Endothelial cell of umbilical vein (primary cell): ENCODE measurements around the gene GATA3. TPM values are rescaled to one million over a fixed set of nuclear protein-coding genes. Genes with fewer than 3 reads are reported as not detected.

Experiments
- BruUV-seq: library from RNA; stranded (reverse); fragments of 400-500 nt; replicated peaks from 2 replicates; lab custom pipeline; 2021; lab: Mats Ljungman, UMichigan
- CTCF ChIA-PET: fragments of 300-600, 350-600 bp; sonication (Branson Sonifier 250); formaldehyde crosslinking; loops from one replicate; lab custom pipeline; 2021; ENCODE audit warnings: antibody characterized with exemption, inconsistent platforms; lab: Charles Lee
- POLR2A ChIA-PET: fragments of 300-600, 350-600 bp; sonication (Branson Sonifier 250); formaldehyde crosslinking; loops from one replicate; lab custom pipeline; 2021; ENCODE audit warnings: antibody characterized with exemption, inconsistent platforms; lab: Charles Lee
- DNase-seq: peaks from one replicate; pipeline ENCODE4 v3.0.0-alpha.2; 2011; ENCODE audit warnings: low read depth, low spot score
- FAIRE-seq: peaks from 2 replicates; lab custom pipeline; 2011; peaks lifted over from hg19 to GRCh38; lab: Jason Lieb, UNC
- H2AFZ ChIP-seq: 2 replicates; pipeline ENCODE4 v1.6.0; 2012; ENCODE audit warnings: low read depth, low read length, control low read depth, inconsistent platforms
- H3K27ac ChIP-seq: 2 replicates; pipeline ENCODE4 v1.5.1; 2011; ENCODE audit warnings: low read depth, mild to moderate bottlenecking, control low read depth, low read length, moderate library complexity; ENCODE audit not compliant: insufficient read depth
- H3K27me3 ChIP-seq, 2 experiments: 2 replicates each; pipeline versions ENCODE4 v1.6.0 to v1.6.1; 2011; ENCODE audit warnings: low read length in 2 of 2, mixed read lengths in 1 of 2; ENCODE audit not compliant: control insufficient read depth in 2 of 2, insufficient read depth in 2 of 2
- H3K36me3 ChIP-seq, 2 experiments: 2 replicates in 1 of 2; 3 replicates in 1 of 2; pipeline ENCODE4 v1.5.1; 2011; ENCODE audit warnings: low read length in 2 of 2, mild to moderate bottlenecking in 1 of 2, moderate library complexity in 1 of 2; ENCODE audit not compliant: control insufficient read depth in 2 of 2, insufficient read depth in 2 of 2; ENCODE audit errors: extremely low read depth in 1 of 2
- H3K4me1 ChIP-seq: 3 replicates; pipeline ENCODE4 v1.5.1; 2011; ENCODE audit warnings: mild to moderate bottlenecking, low read length; ENCODE audit not compliant: control insufficient read depth, insufficient read depth; ENCODE audit errors: extremely low read depth
- H3K4me2 ChIP-seq: 2 replicates; pipeline ENCODE4 v1.6.1; 2011; ENCODE audit warnings: low read length, control low read depth, mixed read lengths; ENCODE audit not compliant: insufficient read depth
- H3K4me3 ChIP-seq, 3 experiments: fragments of 200-600 bp in 1 of 3; sonication (generic), shearing (Covaris generic) in 1 of 3; replicated peaks in 1 of 3; 2 replicates each; pipeline ENCODE4 v1.5.1; 2011 to 2016; ENCODE audit warnings: control low read depth in 3 of 3, low read length in 3 of 3, mild to moderate bottlenecking in 2 of 3, inconsistent platforms in 1 of 3, low read depth in 1 of 3, moderate library complexity in 1 of 3; ENCODE audit not compliant: insufficient read depth in 1 of 3
- H3K79me2 ChIP-seq: 2 replicates; pipeline ENCODE4 v1.6.0; 2012; ENCODE audit warnings: low read length, inconsistent platforms; ENCODE audit not compliant: control insufficient read depth, insufficient read depth
- H3K9ac ChIP-seq: replicated peaks from 2 replicates; pipeline ENCODE3; 2011; ENCODE audit warnings: low read length, control low read depth; ENCODE audit not compliant: insufficient read depth; ENCODE audit errors: extremely low read depth
- H3K9me1 ChIP-seq: replicated peaks from 3 replicates; pipeline ENCODE4 v1.6.0; 2011; ENCODE audit warnings: mild to moderate bottlenecking, low read length; ENCODE audit not compliant: control insufficient read depth, insufficient read depth; ENCODE audit errors: extremely low read depth
- H3K9me3 ChIP-seq: replicated peaks from 2 replicates; pipeline ENCODE4 v1.5.1; 2012; ENCODE audit warnings: low read length, inconsistent platforms; ENCODE audit not compliant: control insufficient read depth, insufficient read depth
- H4K20me1 ChIP-seq: replicated peaks from 2 replicates; pipeline ENCODE3; 2011; ENCODE audit warnings: mild to moderate bottlenecking, low read length; ENCODE audit not compliant: control insufficient read depth, insufficient read depth; ENCODE audit errors: extremely low read depth
- CTCF ChIP-seq, 2 donors: IDR thresholded peaks; 1 replicate in 1 of 2; 2 replicates in 1 of 2; pipeline ENCODE4 v1.5.1; 2011; ENCODE audit warnings: low read length in 2 of 2, mild to moderate bottlenecking in 2 of 2, moderate library complexity in 2 of 2, control low read depth in 1 of 2, inconsistent platforms in 1 of 2, low read depth in 1 of 2; ENCODE audit not compliant: insufficient read depth in 1 of 2; ENCODE audit errors: extremely low read depth in 1 of 2
- EZH2 ChIP-seq: IDR thresholded peaks from 2 replicates; pipeline ENCODE4 v1.6.1; 2012; ENCODE audit warnings: borderline replicate concordance, low read depth, mild to moderate bottlenecking, moderate library complexity, low read length, inconsistent platforms; ENCODE audit not compliant: severe bottlenecking
- FOS ChIP-seq: IDR thresholded peaks from 2 replicates; pipeline ENCODE4 v1.6.1; 2011; ENCODE audit warnings: mild to moderate bottlenecking, low read length, moderate library complexity, borderline replicate concordance; ENCODE audit not compliant: insufficient read depth
- GATA2 ChIP-seq: IDR thresholded peaks from 2 replicates; pipeline ENCODE4 v1.7.0; 2011; ENCODE audit warnings: low read depth, mild to moderate bottlenecking, moderate library complexity, mixed read lengths, low read length; ENCODE audit not compliant: insufficient read length, insufficient read depth
- JUN ChIP-seq: IDR thresholded peaks from 2 replicates; pipeline ENCODE4 v1.6.1; 2011; ENCODE audit warnings: borderline replicate concordance, low read depth; ENCODE audit not compliant: insufficient read length, insufficient read depth
- MAX ChIP-seq: IDR thresholded peaks from 2 replicates; pipeline ENCODE4 v1.6.1; 2011; ENCODE audit not compliant: insufficient read depth, insufficient read length
- MYC ChIP-seq: IDR thresholded peaks from one replicate; pipeline ENCODE4 v1.6.1; 2011; ENCODE audit warnings: mild to moderate bottlenecking, low read depth, low read length
- POLR2A ChIP-seq: IDR thresholded peaks from 2 replicates; pipeline ENCODE4 v1.6.1; 2012; ENCODE audit warnings: low read depth, mild to moderate bottlenecking, control low read depth, low read length
- POLR2AphosphoS5 ChIP-seq: IDR thresholded peaks from 2 replicates; pipeline ENCODE4 v1.6.1; 2012; ENCODE audit warnings: low read depth, mild to moderate bottlenecking, control low read depth, low read length, moderate library complexity; ENCODE audit not compliant: insufficient read depth
- dilution Hi-C: fragments of 300-500 bp; cut with MboI; formaldehyde crosslinking; loops from one replicate; pipeline ENCODE4 v1.15.0; 2019; ENCODE audit warnings: low sequenced_read_pairs; ENCODE audit not compliant: extremely low pct_ligation_motif_present
- intact Hi-C: fragments of 100-400 bp; cut with micrococcal nuclease; formaldehyde crosslinking; loops from one replicate; pipeline ENCODE4 v1.10.0; 2022
- polyA plus RNA-seq, 4 experiments: library from polyadenylated mRNA; depleted of rRNA in 3 of 4; stranded (reverse) in 3 of 4; unstranded in 1 of 4; fragments of >200 nt; gene quantifications; 2 replicates each; pipeline versions ENCODE4 v1.2.1 to v1.2.3, GENCODE V29; 2011 to 2012; ENCODE audit warnings: missing spikeins in 1 of 4
- total RNA-seq: library from RNA; stranded (reverse); gene quantifications from 2 replicates; pipeline ENCODE4 v1.2.3, GENCODE V29; 2021

Gene GATA3
- total and polyA plus RNA-seq, 2 donors (not counting 3 experiments of a cell fraction or from before 2014, with no cell fraction given), result 9.3 to 33.0 TPM

- dilution Hi-C loops (no loop called here), intact Hi-C loops (no loop called here)
- Histone ChIP-seq H3K36me3 (peaks cover 21 to 39% of the 10 kb centered on the region in 2 experiments), H4K20me1 (no peaks in the 10 kb centered on the region), H3K27me3 (no peaks in the 10 kb centered on the region), H3K9me1 (no peaks in the 10 kb centered on the region), H3K4me3 (peak overlapping the region in 1 of 3 experiments; percentile 37), H3K4me2 (peak overlapping the region; percentile 71), H3K9me3 (no peaks in the 10 kb centered on the region), H3K79me2 (peaks cover 63% of the 10 kb centered on the region), H3K4me1 (peaks cover 60% of the 10 kb centered on the region), H3K27ac (peak overlapping the region; percentile 86), H2AFZ (no peak overlapping the region), H3K9ac (peak overlapping the region; percentile 53)
- ChIA-PET POLR2A (interaction anchor here (0.6 to 1.1 kb wide), 2 partner anchors 12 to 13 kb away, joined by 3 to 8 read pairs; partner anchors contain the start of gene GATA3), CTCF (interaction anchor here (0.9 to 1.0 kb wide), 3 partner anchors 9 to 194 kb away, joined by 4 to 6 read pairs (median 5); no protein-coding TSS in a partner anchor)
- FAIRE-seq, result no peak
- DNase-seq, result no peak
- TF ChIP-seq POLR2AphosphoS5 (no peak), EZH2 (no peak), POLR2A (no peak), MYC (no peak)
- no TSS peak for BruUV-seq
Observed at GRCh38 chr10:8066124-8066523, 11.6 kb downstream of the GATA3 start.

- peaks cover 54% of the 10 kb centered on the region for H3K4me1 ChIP-seq
- H3K36me3 ChIP-seq, result peaks cover 26 to 37% of the 10 kb centered on the region in 2 experiments
- H3K27me3 ChIP-seq, result no peaks in the 10 kb centered on the region
- no TSS peak for BruUV-seq
- no peak for DNase-seq
- H3K9me1 ChIP-seq, result no peaks in the 10 kb centered on the region
- no peak for FAIRE-seq
- H3K4me2 ChIP-seq, result peak overlapping the region; percentile 71
- no peak overlapping the region for H3K4me3 ChIP-seq
- no peaks in the 10 kb centered on the region for H3K9me3 ChIP-seq
- no peak overlapping the region for H3K9ac ChIP-seq
- H3K27ac ChIP-seq, result peak overlapping the region; percentile 86
- intact Hi-C loops, result no loop called here
- no peak overlapping the region for H2AFZ ChIP-seq
- H4K20me1 ChIP-seq, result no peaks in the 10 kb centered on the region
- ChIA-PET CTCF (interaction anchor here (1.0 kb wide), 1 partner anchor 195 kb away, joined by 5 read pairs; no protein-coding TSS in a partner anchor), POLR2A (interaction anchor here (0.6 to 1.1 kb wide), 2 partner anchors 12 kb away, joined by 3 to 8 read pairs; partner anchors contain the start of gene GATA3)
- dilution Hi-C loops, result no loop called here
- H3K79me2 ChIP-seq, result peaks cover 61% of the 10 kb centered on the region
- TF ChIP-seq MYC, result no peak
- no peak for TF ChIP-seq POLR2AphosphoS5
- no peak for TF ChIP-seq CTCF (IDR thresholded peaks at IDR 0.05; ENCODE audit: extremely low read depth in 1 of 2, insufficient read depth in 1 of 2, low read depth in 1 of 2, low read length in 2 of 2)
- no peak for TF ChIP-seq EZH2
- TF ChIP-seq MAX, result no peak
- TF ChIP-seq FOS, result no peak
- no peak for TF ChIP-seq JUN
- no peak for TF ChIP-seq GATA2
- no peak for TF ChIP-seq POLR2A
Observed at GRCh38 chr10:8066797-8067196, 12.3 kb downstream of the GATA3 start.
